GM21367 (cell line): ENCODE results near the gene GPR146.
"Not testable (repeated sequence)": the region's sequence is repeated elsewhere in the genome, so short reads cannot be mapped to it uniquely, and the experiment has no call there.

ENCODE experiments used
- ATAC-seq: cut with Tn5 transposase; IDR thresholded peaks from one replicate; pipeline ENCODE4 v1.9.1; 2021; ENCODE audit not compliant: unreplicated experiment

Gene GPR146

DNA sequence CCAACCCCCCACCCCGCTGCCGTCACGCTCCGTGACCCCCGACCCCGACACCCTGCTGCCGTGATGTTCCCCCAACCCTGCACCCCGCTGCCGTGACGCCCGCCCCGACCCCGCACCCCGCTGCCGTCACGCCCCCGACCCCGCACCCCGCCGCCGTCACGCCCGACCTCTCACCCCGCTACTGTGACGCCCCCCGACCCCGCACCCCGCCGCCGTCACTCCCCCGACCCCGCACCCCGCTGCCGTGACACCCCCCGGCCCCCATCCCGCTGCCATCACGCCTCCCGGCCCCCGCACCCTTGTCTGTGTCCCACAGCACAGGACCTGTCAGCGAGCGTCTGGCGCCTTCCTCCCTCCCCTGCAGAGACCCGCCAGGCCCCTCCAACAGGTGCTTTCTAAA lies 29.7 kb downstream of the GPR146 start:
- ATAC-seq, result not testable (repeated sequence)

- no peak for ATAC-seq
Observed at GRCh38 chr7:1074593-1075431, 30.5 kb downstream of the GPR146 start.

GRCh38 chr7:1076184-1077072 lies 32.1 kb downstream of the GPR146 start:
- no peak for ATAC-seq

DNA sequence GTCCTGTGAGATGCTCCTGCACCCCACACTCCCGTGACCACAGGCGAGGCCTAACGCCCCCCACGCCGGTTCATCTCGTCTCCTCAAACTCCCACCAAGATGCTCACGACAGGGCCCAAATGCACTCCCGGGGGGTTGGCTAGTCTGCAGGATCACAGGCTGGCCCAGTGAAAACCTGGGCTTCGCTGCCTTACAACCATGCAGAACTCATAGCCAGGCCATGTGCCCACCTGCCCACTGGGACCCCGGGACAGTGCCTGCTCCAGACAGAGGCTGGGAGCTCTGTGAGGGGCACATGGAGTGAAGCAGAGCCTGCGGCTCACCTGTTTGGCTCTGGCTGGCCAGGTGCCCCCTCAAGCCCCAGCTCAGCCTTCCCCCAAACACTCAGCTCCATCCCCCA lies 34.2 kb downstream of the GPR146 start:
- no peak for ATAC-seq

DNA sequence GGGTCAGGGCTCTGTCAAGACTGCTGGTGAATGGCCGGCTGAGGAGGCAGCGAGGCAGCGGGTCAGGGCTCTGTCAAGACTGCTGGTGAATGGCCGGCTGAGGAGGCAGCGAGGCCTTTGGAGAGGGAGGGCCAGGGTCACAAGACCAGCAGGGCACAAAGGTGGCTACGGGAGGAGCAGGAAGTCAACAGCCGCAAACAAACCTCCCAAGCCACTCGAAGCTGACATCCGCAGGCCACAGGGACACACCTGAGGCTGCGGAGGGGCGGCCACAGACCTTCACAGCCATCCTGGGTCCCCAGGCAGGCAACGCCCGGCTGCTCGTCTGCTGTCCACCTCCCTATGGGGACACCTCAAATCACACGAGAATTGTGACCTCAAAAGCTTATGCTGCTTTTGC lies 34.6 kb downstream of the GPR146 start:
- no peak for ATAC-seq

DNA sequence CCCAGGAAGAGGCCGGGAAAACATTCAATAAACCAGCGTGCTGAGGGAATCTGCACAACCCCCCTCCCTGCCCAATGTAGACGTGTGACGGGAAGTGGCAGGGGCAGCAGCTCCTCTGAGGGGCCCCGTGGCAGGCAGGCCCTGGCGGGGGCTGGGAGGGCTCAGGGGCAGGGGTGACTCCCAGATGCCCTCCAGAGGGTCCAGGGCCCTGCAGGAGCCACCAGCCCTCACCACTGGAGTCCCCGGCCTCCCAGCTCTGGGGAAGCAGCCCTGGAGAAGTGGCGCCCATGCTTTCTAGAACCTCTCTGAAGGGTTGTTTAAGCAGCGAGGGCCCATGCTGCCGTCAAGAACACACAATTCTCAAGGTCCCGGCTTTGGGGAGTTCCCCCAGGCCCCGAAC lies 35.2 kb downstream of the GPR146 start:
- ATAC-seq, result no peak

DNA sequence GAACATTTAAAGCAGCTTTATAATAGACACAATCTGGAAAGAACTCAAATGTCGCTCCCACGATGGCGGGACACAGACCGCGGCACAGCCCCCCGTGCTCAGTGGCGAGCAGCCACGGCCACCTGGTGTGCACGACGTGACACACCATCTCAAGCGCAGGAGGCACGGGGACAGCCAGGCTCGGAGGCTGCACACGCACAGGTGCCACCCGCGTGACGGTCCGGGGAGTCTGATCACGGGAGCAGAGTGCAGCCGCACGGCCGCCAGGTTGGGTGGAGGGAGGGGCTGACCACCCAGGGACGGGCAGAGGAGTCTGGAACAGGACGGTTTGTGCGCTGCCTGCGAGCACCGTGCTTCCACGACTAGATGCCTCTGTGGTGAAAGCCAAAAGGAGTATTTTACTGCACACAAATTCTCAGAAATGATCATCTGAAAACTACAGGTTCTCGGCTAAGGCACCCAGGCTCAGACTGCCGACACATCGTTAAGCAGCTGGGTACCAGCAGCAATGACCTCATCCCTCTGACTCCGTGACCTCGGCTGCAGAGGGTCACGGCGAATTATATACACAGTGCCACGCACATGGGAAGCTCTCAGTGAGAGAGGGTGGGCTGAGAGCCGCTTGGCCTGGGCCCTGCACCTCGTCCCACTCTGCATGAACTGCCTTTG lies 36.0 kb downstream of the GPR146 start:
- ATAC-seq, result no peak

DNA sequence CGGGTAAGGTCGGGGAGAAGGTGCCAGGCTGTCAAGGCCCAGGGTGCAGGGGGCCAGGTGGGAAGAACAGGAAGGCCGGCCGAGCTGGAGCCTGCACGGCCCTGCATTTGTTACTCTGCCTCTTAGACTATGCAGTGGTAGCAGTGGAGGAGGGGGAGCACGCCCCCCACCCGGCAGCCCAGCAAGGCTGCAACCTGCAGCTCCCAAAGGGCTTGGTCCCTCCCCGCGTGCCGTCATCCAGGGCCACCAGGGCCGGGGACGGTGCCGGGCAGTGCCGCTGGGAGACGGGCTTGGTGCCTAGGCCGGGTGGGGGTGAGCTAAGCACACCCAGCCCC lies 36.5 kb downstream of the GPR146 start:
- no peak for ATAC-seq

GRCh38 chr7:1081336-1081735 lies 37.0 kb downstream of the GPR146 start:
- no peak for ATAC-seq

GRCh38 chr7:1081931-1082401 lies 37.6 kb downstream of the GPR146 start:
- no peak for ATAC-seq

DNA sequence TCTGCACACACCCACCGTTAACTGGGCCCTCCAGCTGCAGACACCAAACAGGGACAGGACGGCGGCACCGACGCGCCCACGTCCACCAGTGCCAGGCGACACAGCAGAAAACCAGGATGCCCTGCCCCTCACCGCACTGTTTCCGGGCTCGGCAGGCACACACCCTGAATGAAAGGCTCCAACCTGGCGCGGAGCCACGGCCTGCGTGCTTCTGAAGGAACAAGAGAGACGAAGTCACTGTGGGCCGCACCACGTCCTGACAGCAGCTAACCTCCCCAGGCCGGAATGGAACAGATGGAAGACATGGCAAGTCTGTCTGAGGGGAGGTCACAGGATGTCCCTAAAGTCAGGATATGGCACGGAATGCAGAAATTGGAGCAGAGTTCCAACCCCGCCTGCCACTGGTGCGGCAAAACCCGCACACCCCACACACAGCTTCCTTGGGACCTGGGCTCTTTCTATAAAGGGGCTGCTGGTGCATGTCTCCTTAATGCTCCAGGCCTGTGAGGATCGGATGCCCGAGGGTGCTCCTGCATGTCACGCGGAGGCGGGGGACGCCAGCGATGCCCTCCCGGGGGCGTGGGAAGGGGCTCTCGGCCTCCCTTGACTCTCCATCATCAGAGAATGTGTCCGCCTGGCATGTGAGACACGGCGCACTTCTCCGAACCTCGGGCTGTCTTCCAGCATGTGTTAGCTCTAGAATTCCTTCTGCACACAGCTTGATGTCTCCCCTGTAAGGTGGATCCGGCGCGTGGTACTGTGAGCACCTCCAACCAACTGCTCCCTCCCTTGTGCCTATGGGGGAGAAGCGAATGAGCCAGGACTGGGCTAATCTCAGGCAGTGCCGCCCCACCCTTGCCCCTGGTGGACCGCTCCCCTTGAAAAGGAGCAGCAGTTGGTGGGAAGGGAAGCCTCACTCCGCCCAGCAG lies 39.6 kb downstream of the GPR146 start:
- no peak for ATAC-seq

GRCh38 chr7:1085266-1085665 lies 40.9 kb downstream of the GPR146 start:
- no peak for ATAC-seq

DNA sequence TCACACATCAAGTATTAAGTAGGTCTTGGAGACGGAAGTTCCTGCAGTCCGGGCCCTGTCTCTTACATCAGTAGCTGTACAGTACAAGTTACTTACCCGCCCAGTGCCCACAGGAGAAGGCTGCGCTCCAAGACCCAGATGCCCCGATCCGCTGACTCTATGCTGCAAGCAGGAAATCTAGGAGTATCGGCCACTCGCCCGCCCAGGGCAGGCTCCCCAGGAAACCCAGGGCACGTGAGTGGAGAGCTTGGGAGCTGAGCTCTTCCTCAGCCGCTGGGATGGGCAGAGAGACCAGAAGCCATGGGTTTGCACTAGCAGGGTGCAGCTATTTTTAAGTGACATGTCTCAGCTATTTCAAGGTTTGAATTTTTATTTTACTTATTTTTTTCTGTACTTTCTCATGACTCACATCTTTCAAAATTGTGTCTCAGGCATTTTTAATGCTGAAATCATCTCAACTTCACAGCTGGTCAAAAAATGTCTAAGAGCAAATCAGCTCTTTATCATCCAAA lies 41.6 kb downstream of the GPR146 start:
- no peak for ATAC-seq

DNA sequence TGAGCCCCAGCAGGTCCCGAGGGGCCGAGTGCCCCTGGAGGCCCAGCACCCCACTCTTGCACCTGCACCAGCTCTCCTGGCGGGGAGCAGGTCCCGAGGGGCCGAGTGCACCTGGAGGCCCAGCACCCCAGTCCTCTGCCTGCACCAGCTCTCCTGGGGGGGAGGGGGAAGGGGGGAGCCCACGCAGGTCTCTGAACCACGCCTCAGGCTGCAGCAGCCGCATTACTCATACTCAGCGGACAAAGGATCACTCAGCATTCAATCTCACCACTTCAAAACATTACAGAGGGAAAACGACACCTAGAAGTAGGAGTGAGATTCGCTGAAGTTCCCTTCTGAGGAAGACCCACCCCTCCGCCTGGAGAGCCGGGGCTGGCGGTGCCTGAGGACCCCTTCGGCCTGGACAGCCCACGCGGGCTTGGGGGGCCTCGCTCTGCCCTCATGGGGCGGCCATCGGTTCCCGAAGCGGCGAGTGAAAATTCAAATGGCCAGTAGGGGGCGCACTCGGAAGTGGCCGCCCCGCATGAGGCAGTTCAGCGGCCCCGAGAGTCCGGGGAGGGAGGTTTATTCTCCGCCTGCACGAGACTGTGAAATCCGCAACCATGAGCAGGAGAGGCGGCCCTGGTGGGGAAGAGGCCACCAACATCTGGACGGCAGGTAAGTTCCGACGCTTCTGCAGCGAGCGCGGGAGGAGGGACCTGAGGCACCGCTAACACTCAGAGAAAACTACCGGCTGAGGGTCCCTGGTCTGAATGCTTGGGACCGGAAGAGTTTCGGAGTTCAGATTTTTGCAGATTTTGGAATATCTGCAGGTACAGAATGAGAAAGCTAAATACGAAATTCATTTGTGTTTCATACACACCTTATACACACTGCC lies 42.5 kb downstream of the GPR146 start:
- ATAC-seq, result peak; percentile 63

- ATAC-seq, result no peak
Observed at GRCh38 chr7:1087465-1087814, 43.1 kb downstream of the GPR146 start.

DNA sequence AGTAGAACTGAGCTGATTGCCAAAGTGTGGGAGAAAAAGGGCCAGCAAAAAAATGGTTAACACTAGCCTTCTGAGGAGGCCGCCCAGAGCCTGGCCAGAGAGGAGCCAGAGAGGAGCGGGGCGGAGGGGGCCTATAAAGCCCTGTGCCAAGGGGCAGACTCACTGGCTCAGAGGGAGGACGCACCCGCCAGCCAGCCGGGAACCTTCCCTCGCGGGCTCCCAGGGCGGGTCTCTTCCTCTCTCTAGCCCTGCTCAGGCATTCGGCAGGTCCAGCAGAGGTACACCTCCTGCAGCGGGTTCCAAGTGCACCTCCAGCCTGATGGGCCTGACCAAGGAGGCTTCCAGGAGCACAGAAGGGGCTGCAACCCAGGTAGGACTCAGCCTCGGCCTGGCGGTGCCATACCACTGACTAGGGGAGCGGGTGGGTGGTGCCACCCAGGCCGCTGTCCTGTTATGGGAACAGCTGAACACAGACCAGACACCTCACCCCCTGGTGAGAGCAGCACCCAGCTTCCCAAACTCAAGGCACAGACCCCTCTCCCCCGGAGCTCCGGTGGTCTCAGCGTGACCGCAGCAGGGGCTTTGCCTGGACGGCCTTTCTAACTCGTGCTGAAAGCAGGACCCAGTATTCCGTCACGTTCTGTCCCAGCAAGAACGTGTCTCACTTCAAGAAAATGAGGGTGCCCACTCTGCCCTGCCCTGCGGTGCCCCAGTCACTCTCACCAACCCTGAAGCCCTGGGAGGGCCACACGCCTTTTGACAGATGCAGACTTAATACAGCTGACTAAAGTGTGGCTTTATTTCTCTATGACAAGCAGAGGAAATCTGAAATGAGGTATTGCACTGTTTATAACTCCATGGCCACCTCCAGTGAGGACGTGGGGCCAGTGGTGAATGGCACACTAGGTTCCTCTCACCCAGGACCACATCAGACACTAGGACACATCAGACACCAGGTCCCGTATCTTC lies 43.9 kb downstream of the GPR146 start, which contains the start of gene GPER1:
GPER1 (plus strand) TSS at position 162 of the 969 bp plus-strand sequence. CDS start 3,616 bp downstream, outside the sequence.
- ATAC-seq, result no peak

DNA sequence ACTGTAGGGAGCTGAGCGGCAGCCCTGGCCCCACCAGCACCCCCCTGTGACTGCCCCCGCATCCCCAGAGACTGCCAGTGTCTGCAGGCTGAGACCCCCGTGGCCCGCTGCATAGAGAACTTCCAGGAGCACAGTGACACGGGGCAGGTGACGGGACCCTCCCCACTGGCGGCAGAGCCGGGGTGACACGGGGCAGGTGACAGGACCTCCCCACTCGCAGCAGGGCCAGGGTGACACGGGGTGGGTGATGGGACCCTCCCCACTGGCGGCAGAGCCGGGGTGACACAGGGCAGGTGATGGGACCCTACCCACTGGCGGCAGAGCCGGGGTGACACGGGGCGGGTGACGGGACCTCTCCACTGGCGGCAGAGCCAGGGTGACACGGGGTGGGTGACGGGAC lies 45.9 kb downstream of the GPR146 start:
- no peak for ATAC-seq
